Loucy (cell line): ENCODE results near the gene PTPRN2.

Experiments used
- EZH2phosphoT487 ChIP-seq: fragments of 200-600 bp; IDR thresholded peaks from 2 replicates; pipeline ENCODE4 v1.6.1; 2018; ENCODE audit warnings: antibody characterized with exemption, mild to moderate bottlenecking, moderate library complexity, borderline replicate concordance
- TF ChIP-seq, protein P1 (sequence below): fragments of 200-600 bp; sonication (generic); conservative IDR thresholded peaks from 2 replicates; pipeline ENCODE4 v1.5.1; 2014; ENCODE audit warnings: mild to moderate bottlenecking, antibody characterized with exemption, low read length

DNA sequence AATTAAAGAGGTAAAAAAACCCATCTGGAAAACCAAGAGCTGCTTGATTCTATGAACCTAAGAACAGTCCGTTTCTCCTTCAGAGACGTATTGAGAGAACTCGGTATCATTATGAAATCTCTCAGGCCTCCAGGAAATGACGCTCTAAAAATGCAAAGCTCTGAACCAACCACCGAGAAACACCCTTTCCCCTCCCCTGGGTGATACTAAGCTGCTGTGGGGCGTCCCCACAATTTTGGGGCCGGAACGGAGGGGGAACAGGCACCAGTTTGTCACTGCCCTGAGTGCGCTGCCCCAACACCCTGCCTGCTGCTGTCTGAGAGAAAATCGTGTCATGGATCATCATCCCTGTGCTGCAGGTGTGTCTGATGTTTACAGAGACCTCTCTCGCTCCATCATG lies 741.4 kb downstream of the PTPRN2 start:
- no peak for TF ChIP-seq EZH2phosphoT487
- TF ChIP-seq, protein P1, sequence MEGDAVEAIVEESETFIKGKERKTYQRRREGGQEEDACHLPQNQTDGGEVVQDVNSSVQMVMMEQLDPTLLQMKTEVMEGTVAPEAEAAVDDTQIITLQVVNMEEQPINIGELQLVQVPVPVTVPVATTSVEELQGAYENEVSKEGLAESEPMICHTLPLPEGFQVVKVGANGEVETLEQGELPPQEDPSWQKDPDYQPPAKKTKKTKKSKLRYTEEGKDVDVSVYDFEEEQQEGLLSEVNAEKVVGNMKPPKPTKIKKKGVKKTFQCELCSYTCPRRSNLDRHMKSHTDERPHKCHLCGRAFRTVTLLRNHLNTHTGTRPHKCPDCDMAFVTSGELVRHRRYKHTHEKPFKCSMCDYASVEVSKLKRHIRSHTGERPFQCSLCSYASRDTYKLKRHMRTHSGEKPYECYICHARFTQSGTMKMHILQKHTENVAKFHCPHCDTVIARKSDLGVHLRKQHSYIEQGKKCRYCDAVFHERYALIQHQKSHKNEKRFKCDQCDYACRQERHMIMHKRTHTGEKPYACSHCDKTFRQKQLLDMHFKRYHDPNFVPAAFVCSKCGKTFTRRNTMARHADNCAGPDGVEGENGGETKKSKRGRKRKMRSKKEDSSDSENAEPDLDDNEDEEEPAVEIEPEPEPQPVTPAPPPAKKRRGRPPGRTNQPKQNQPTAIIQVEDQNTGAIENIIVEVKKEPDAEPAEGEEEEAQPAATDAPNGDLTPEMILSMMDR = no peak
